K562 (cell line): Measurements from ENCODE around the gene LMO3. TPM values are rescaled to one million over a fixed set of nuclear protein-coding genes. Genes with fewer than 3 reads are reported as not detected.

Experiments used
- ATAC-seq: fragments of 200-7000 bp; cut with Tn5 transposase; 3 replicates; pipeline ENCODE4 v1.9.1; 2020; ENCODE audit warnings: moderate library complexity
- BruUV-seq: library from RNA; stranded (reverse); fragments of 400-500 nt; replicated peaks from 2 replicates; lab custom pipeline; 2021; lab: Mats Ljungman, UMichigan
- CTCF ChIA-PET: fragments of 300-600 bp; formaldehyde crosslinking; extraction: SDS; loops from one replicate; lab custom pipeline; 2021; ENCODE audit warnings: low intra/inter-chr PET ratio; lab: Yijun Ruan, JAX
- POLR2A ChIA-PET: fragments of 300-600, 350-650 bp; sonication (Branson Sonifier 250); formaldehyde crosslinking; extraction: SDS; loops from one replicate; lab custom pipeline; 2021; ENCODE audit warnings: antibody characterized with exemption, inconsistent platforms; lab: Yijun Ruan, JAX
- DNase-seq, 4 experiments: peaks; one replicate each; pipeline versions ENCODE4 v3.0.0 to v3.0.0-alpha.2; 2011 to 2018; ENCODE audit warnings: low spot score in 3 of 4, mixed read lengths in 3 of 4; ENCODE audit errors: extremely low read depth in 1 of 4
- FAIRE-seq: peaks from 2 replicates; lab custom pipeline; 2011; peaks lifted over from hg19 to GRCh38; lab: Jason Lieb, UNC
- H2AFZ ChIP-seq: 2 replicates; pipeline ENCODE4 v1.6.0; 2011; ENCODE audit warnings: low read depth, low read length, control low read depth, inconsistent platforms
- H3K27ac ChIP-seq: fragments of 200-600 bp; 3 replicates; pipeline ENCODE4 v1.8.0; 2011; ENCODE audit warnings: low read depth, mild to moderate bottlenecking, control low read depth, inconsistent platforms, low read length, moderate library complexity, mixed read lengths; ENCODE audit errors: extremely low read depth
- H3K27me3 ChIP-seq, 2 experiments: fragments of 300-600 bp in 1 of 2; 2 replicates in 1 of 2; 3 replicates in 1 of 2; pipeline versions ENCODE4 v1.6.0 to v1.8.0; 2011; ENCODE audit warnings: inconsistent platforms in 2 of 2, low read length in 2 of 2, mild to moderate bottlenecking in 1 of 2, mixed read lengths in 1 of 2, moderate library complexity in 1 of 2; ENCODE audit not compliant: control insufficient read depth in 2 of 2, insufficient read depth in 2 of 2
- H3K36me3 ChIP-seq: fragments of 300-600 bp; 3 replicates; pipeline ENCODE4 v1.8.0; 2011; ENCODE audit warnings: mild to moderate bottlenecking, low read length, inconsistent platforms; ENCODE audit not compliant: control insufficient read depth, insufficient read depth
- H3K4me1 ChIP-seq, 2 experiments: fragments of 200-600 bp in 1 of 2; replicated peaks in 1 of 2; 2 replicates in 1 of 2; 3 replicates in 1 of 2; pipeline versions ENCODE4 v1.5.1 to v1.8.0; 2011; ENCODE audit warnings: inconsistent platforms in 2 of 2, low read length in 2 of 2, mild to moderate bottlenecking in 1 of 2, mixed read lengths in 1 of 2, moderate library complexity in 1 of 2; ENCODE audit not compliant: control insufficient read depth in 2 of 2, insufficient read depth in 2 of 2
- H3K4me2 ChIP-seq: 2 replicates; pipeline ENCODE4 v1.6.1; 2011; ENCODE audit warnings: low read length, control low read depth, inconsistent platforms, mixed read lengths; ENCODE audit not compliant: insufficient read depth
- H3K4me3 ChIP-seq: fragments of 200-600 bp; sonication (generic), shearing (Covaris generic); 2 replicates; pipeline ENCODE4 v1.5.1; 2016; ENCODE audit warnings: control low read depth, inconsistent platforms
- H3K79me2 ChIP-seq: fragments of 200-600 bp; 3 replicates; pipeline ENCODE4 v1.8.0; 2011; ENCODE audit warnings: low read length, inconsistent platforms; ENCODE audit not compliant: control insufficient read depth, insufficient read depth
- H3K9ac ChIP-seq, 2 experiments: 2 replicates each; pipeline versions ENCODE4 v1.6.0 to v1.6.1; 2011; ENCODE audit warnings: low read depth in 2 of 2, low read length in 2 of 2, control low read depth in 1 of 2, inconsistent platforms in 1 of 2, mild to moderate bottlenecking in 1 of 2, mixed read lengths in 1 of 2; ENCODE audit not compliant: insufficient read depth in 1 of 2
- H3K9me1 ChIP-seq: one replicate; pipeline ENCODE4 v1.6.0; 2011; ENCODE audit warnings: inconsistent platforms, mild to moderate bottlenecking, low read length, moderate library complexity; ENCODE audit not compliant: control insufficient read depth, insufficient read depth
- H3K9me3 ChIP-seq: replicated peaks from 2 replicates; pipeline ENCODE4 v1.5.1; 2011; ENCODE audit warnings: low read depth, low read length, inconsistent platforms; ENCODE audit not compliant: control insufficient read depth, insufficient read depth
- H4K20me1 ChIP-seq: replicated peaks from 2 replicates; pipeline ENCODE4 v1.6.1; 2011; ENCODE audit warnings: low read length, inconsistent platforms, mixed read lengths; ENCODE audit not compliant: control insufficient read depth, insufficient read depth
- ARID2 ChIP-seq: fragments of 450-650 bp; IDR thresholded peaks from 2 replicates; pipeline ENCODE4 v1.6.1; 2017; ENCODE audit warnings: antibody characterized with exemption, mild to moderate bottlenecking
- ASH1L ChIP-seq: fragments of 450-650 bp; IDR thresholded peaks from 2 replicates; pipeline ENCODE4 v1.6.1; 2018; ENCODE audit warnings: borderline replicate concordance, mild to moderate bottlenecking, low read depth; ENCODE audit not compliant: partially characterized antibody
- HSF4 ChIP-seq: fragments of 250-450 bp; sonication (Bioruptor Pico); IDR thresholded peaks from 2 replicates; pipeline ENCODE4 v2.1.2; 2022; ENCODE audit warnings: mild to moderate bottlenecking, moderate library complexity, borderline replicate concordance
- JUNB ChIP-seq: fragments of 450-650 bp; formaldehyde crosslinking; conservative IDR thresholded peaks from 2 replicates; pipeline ENCODE4 v1.4.0; 2020; ENCODE audit warnings: mild to moderate bottlenecking
- PATZ1 ChIP-seq: fragments of 250-450 bp; sonication (Bioruptor Pico); IDR thresholded peaks from 2 replicates; pipeline ENCODE4 v1.5.0; 2020; ENCODE audit warnings: mild to moderate bottlenecking, borderline replicate concordance
- SIX5 ChIP-seq, 2 experiments: IDR thresholded peaks; 2 replicates each; pipeline ENCODE4 v1.6.1; 2011; ENCODE audit warnings: low read length in 2 of 2, borderline replicate concordance in 1 of 2, low read depth in 1 of 2, mild to moderate bottlenecking in 1 of 2, moderate library complexity in 1 of 2; ENCODE audit not compliant: insufficient read depth in 1 of 2
- ZFP91 ChIP-seq: sonication (generic); formaldehyde crosslinking; IDR thresholded peaks from 2 replicates; pipeline ENCODE4 v1.8.0; 2022; ENCODE audit warnings: mild to moderate bottlenecking, missing genetic modification reagents
- ZKSCAN8 ChIP-seq: fragments of 200-800 bp; sonication (Bioruptor generic); IDR thresholded peaks from 2 replicates; pipeline ENCODE4 v1.6.1; 2016; ENCODE audit warnings: missing genetic modification characterization, missing compliant biosample characterization
- ZNF41 ChIP-seq: fragments of 250-450 bp; sonication (Bioruptor Pico); conservative IDR thresholded peaks from 2 replicates; pipeline ENCODE4 v1.4.0; 2020; ENCODE audit warnings: mild to moderate bottlenecking
- ZNF436 ChIP-seq: fragments of 250-450, 450-650 bp; sonication (Bioruptor Pico); formaldehyde crosslinking; IDR thresholded peaks from 2 replicates; pipeline ENCODE4 v1.7.0; 2020; ENCODE audit warnings: mild to moderate bottlenecking
- ZNF589 ChIP-seq: fragments of 200-800 bp; sonication (Bioruptor generic); IDR thresholded peaks from 2 replicates; pipeline ENCODE4 v1.6.1; 2016; ENCODE audit warnings: low read depth, missing genetic modification characterization, missing compliant biosample characterization
- ZNF592 ChIP-seq: fragments of 450-650 bp; IDR thresholded peaks from 2 replicates; pipeline ENCODE4 v1.6.1; 2017; ENCODE audit warnings: antibody characterized with exemption, mild to moderate bottlenecking
- WGBS: fragments of 100-300 bp; shearing (Covaris generic); methylation state at CpG from one replicate; pipeline ENCODE4 v1.1.6; 2016; ENCODE audit warnings: low coverage, mixed read lengths; ENCODE audit not compliant: insufficient coverage; ENCODE audit errors: missing lambda C conversion rate; 5-methylcytosine and 5-hydroxymethylcytosine counted together
- in situ Hi-C: fragments of 300-500 bp; cut with MboI; formaldehyde crosslinking; loops from 4 replicates; pipeline ENCODE4 v1.15.0; 2018; ENCODE audit warnings: inconsistent platforms, mixed read lengths
- intact Hi-C: fragments of 100-400 bp; cut with micrococcal nuclease; formaldehyde crosslinking; loops from 2 replicates; pipeline ENCODE4 v1.14.2; 2022
- polyA plus RNA-seq, 8 experiments: library from polyadenylated mRNA; depleted of rRNA in 4 of 8; stranded (reverse) in 5 of 8; unstranded in 3 of 8; fragments of >200 nt; fragmentation: Nextera tagmentation in 2 of 8; fragmentation: Illumina TruSeq in 1 of 8; extraction: Ambion mirVana in 2 of 8; extraction: Trizol in 1 of 8; gene quantifications; 2 replicates each; pipeline versions ENCODE4 v1.2.1 to v1.2.3, GENCODE V29; 2011 to 2014; ENCODE audit warnings: inconsistent platforms in 1 of 8, missing spikeins in 1 of 8
- total RNA-seq, 7 experiments: library from RNA; depleted of rRNA in 6 of 7; stranded (reverse); fragments of >200 nt in 6 of 7; fragmentation: Illumina TruSeq in 2 of 7; extraction: Trizol in 2 of 7; gene quantifications; 2 replicates each; pipeline versions ENCODE4 v1.2.1 to v1.2.3, GENCODE V29; 2011 to 2021; ENCODE audit warnings: low replicate concordance in 1 of 7
- TF ChIP-seq, protein P1 (sequence below): fragments of 250-450 bp; sonication (Bioruptor Pico); IDR thresholded peaks from 2 replicates; pipeline ENCODE4 v1.4.0; 2020; ENCODE audit warnings: mild to moderate bottlenecking

The LMO3 gene
- total and polyA plus RNA-seq, 9 of the 15 experiments (the other 6 are each of a cell fraction or from before 2014, with no cell fraction given) = 0.04 to 0.40 (median 0.05) TPM; not detected in 6

GRCh38 chr12:16560273-16560672 lies 45.7 kb downstream of the LMO3 start:
- H3K9me3 ChIP-seq = no peaks in the 10 kb centered on the region
- no peaks in the 10 kb centered on the region for H3K36me3 ChIP-seq
- 0% methylated on average over 5 of the region's 5 CpGs for WGBS
- no peak overlapping the region for H3K4me3 ChIP-seq
- H3K9ac ChIP-seq = no peak overlapping the region
- H3K27me3 ChIP-seq = no peaks in the 10 kb centered on the region
- H4K20me1 ChIP-seq = no peaks in the 10 kb centered on the region
- ChIA-PET POLR2A (no interaction called here), CTCF (no interaction called here)
- no peaks in the 10 kb centered on the region for H3K79me2 ChIP-seq
- no peak for FAIRE-seq
- no peak for ATAC-seq
- H3K4me2 ChIP-seq = no peak overlapping the region
- H3K9me1 ChIP-seq = no peaks in the 10 kb centered on the region
- in situ Hi-C loops = no loop called here
- no peaks in the 10 kb centered on the region for H3K4me1 ChIP-seq
- H3K27ac ChIP-seq = no peak overlapping the region
- BruUV-seq = no TSS peak
- intact Hi-C loops = no loop called here
- DNase-seq = no peak
- H2AFZ ChIP-seq = no peak overlapping the region
- no peak for TF ChIP-seq ZNF589
- no peak for TF ChIP-seq HSF4 (CRISPR knock-in tag)
- TF ChIP-seq ZNF436 (CRISPR knock-in tag) = no peak
- TF ChIP-seq ZFP91 (CRISPR knock-in tag) = no peak
- TF ChIP-seq SIX5 (IDR thresholded peaks at IDR 0.05; ENCODE audit: borderline replicate concordance in 1 of 2, insufficient read depth in 1 of 2, low read depth in 1 of 2, low read length in 2 of 2) = no peak
- TF ChIP-seq ARID2 = no peak
- no peak for TF ChIP-seq PATZ1
- TF ChIP-seq, protein P1, sequence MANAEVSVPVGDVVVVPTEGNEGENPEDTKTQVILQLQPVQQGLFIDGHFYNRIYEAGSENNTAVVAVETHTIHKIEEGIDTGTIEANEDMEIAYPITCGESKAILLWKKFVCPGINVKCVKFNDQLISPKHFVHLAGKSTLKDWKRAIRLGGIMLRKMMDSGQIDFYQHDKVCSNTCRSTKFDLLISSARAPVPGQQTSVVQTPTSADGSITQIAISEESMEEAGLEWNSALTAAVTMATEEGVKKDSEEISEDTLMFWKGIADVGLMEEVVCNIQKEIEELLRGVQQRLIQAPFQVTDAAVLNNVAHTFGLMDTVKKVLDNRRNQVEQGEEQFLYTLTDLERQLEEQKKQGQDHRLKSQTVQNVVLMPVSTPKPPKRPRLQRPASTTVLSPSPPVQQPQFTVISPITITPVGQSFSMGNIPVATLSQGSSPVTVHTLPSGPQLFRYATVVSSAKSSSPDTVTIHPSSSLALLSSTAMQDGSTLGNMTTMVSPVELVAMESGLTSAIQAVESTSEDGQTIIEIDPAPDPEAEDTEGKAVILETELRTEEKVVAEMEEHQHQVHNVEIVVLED (CRISPR knock-in tag) = no peak
- TF ChIP-seq ZNF41 (CRISPR knock-in tag) = no peak
- no peak for TF ChIP-seq ASH1L
- no peak for TF ChIP-seq ZKSCAN8
- TF ChIP-seq JUNB = no peak
- no peak for TF ChIP-seq ZNF592
